ENCODE results near the gene DHRSX. TPM values are rescaled to one million over a fixed set of nuclear protein-coding genes. Genes with fewer than 3 reads are reported as not detected.
"Not testable (repeated sequence)": the region's sequence is repeated elsewhere in the genome, so short reads cannot be mapped to it uniquely, and the experiment has no call there.

DHRSX gene
- total RNA-seq, 1 experiment from 2014 or later, result 23.9 TPM

DNA sequence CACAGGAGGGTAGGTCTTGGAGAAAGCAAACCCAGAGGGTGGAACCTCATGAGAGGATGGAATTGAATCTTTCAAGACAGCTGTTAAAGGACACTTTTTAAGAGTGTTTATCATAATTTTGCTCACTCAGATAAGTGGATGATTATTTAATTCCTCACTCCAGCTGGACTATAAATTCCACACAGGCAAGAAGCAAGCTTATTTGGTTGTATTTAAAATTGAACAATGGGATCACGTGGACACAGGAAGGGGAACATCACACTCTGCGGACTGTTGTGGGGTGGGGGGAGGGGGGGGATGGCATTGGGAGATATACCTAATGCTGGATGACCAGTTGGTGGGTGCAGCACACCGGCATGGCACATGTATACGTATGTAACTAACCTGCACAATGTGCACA, 116.3 kb downstream of the DHRSX start:
- CTCF ChIA-PET, result no interaction called here
- Mint-ChIP-seq H3K27ac (ENCODE audit: low read depth, unreplicated experiment) (no peak overlapping the region), H3K4me1 (ENCODE audit: insufficient read depth, unreplicated experiment) (no peaks in the 10 kb centered on the region), H3K4me3 (ENCODE audit: unreplicated experiment) (no peak overlapping the region), H3K36me3 (ENCODE audit: insufficient read depth, unreplicated experiment) (no peaks in the 10 kb centered on the region), H3K27me3 (ENCODE audit: insufficient read depth, unreplicated experiment) (no peaks in the 10 kb centered on the region), H3K9me3 (ENCODE audit: unreplicated experiment) (no peaks in the 10 kb centered on the region)
- BruUV-seq (replicated peaks), result no TSS peak
- POLR2A ChIA-PET, result no interaction called here
- TF ChIP-seq, protein P1, sequence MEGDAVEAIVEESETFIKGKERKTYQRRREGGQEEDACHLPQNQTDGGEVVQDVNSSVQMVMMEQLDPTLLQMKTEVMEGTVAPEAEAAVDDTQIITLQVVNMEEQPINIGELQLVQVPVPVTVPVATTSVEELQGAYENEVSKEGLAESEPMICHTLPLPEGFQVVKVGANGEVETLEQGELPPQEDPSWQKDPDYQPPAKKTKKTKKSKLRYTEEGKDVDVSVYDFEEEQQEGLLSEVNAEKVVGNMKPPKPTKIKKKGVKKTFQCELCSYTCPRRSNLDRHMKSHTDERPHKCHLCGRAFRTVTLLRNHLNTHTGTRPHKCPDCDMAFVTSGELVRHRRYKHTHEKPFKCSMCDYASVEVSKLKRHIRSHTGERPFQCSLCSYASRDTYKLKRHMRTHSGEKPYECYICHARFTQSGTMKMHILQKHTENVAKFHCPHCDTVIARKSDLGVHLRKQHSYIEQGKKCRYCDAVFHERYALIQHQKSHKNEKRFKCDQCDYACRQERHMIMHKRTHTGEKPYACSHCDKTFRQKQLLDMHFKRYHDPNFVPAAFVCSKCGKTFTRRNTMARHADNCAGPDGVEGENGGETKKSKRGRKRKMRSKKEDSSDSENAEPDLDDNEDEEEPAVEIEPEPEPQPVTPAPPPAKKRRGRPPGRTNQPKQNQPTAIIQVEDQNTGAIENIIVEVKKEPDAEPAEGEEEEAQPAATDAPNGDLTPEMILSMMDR (IDR thresholded peaks at IDR 0.05; ENCODE audit: unreplicated experiment), result no peak
- intact Hi-C loops (cut with micrococcal nuclease), result no loop called here
- DNase-seq (ENCODE audit: unreplicated experiment), result no peak

DNA sequence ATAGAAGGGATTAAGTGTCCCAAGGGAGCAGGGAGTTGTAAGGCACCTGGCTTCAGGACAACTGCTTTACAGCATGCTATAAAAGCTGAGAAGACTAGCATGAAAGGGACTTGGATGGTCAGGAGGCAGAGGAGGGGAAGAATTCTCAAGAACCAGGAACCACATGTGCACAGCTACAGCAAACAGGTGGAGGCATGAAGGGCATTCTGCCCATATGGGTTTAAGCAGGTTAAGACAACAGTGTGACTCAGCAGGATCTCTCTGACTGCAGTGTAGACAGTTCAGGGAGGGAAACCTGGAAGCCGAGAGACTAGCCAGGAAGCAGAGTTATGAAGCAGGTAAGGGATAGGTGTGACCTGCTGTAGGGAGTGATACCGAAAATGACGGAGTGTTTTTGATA, 117.0 kb downstream of the DHRSX start:
- H3K4me1 Mint-ChIP-seq (ENCODE audit: insufficient read depth, unreplicated experiment), result no peaks in the 10 kb centered on the region
- DNase-seq (ENCODE audit: unreplicated experiment), result peak; percentile 28
- H3K36me3 Mint-ChIP-seq (ENCODE audit: insufficient read depth, unreplicated experiment), result no peaks in the 10 kb centered on the region
- ChIA-PET POLR2A (no interaction called here), CTCF (no interaction called here)
- H3K4me3 Mint-ChIP-seq (ENCODE audit: unreplicated experiment), result no peak overlapping the region
- H3K27me3 Mint-ChIP-seq (ENCODE audit: insufficient read depth, unreplicated experiment), result no peaks in the 10 kb centered on the region
- intact Hi-C loops (cut with micrococcal nuclease), result no loop called here
- TF ChIP-seq, protein P1 (IDR thresholded peaks at IDR 0.05; ENCODE audit: unreplicated experiment), result no peak
- H3K27ac Mint-ChIP-seq (ENCODE audit: low read depth, unreplicated experiment), result no peak overlapping the region
- H3K9me3 Mint-ChIP-seq (ENCODE audit: unreplicated experiment), result no peaks in the 10 kb centered on the region
- BruUV-seq (replicated peaks), result no TSS peak

DNA sequence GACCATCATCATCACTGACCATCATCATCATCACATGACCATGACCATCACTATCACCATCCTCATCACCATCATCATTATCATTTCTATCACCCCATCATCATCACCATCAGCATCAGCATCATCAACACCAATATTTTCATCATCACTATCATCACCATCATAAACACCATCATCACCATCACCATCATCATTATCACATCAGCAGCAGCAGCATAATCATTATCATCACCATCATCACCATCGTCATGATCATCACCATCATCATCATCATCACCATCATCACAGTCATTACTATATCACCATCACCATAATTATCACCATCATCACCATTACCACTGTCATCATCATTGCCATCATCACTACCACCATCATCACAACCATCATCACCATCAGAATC, 117.6 kb downstream of the DHRSX start:
- TF ChIP-seq, protein P1 (IDR thresholded peaks at IDR 0.05; ENCODE audit: unreplicated experiment), result no peak
- no peaks in the 10 kb centered on the region for H3K27me3 Mint-ChIP-seq (ENCODE audit: insufficient read depth, unreplicated experiment)
- intact Hi-C loops (cut with micrococcal nuclease), result no loop called here
- H3K36me3 Mint-ChIP-seq (ENCODE audit: insufficient read depth, unreplicated experiment), result no peaks in the 10 kb centered on the region
- CTCF ChIA-PET, result no interaction called here
- BruUV-seq (replicated peaks), result no TSS peak
- H3K27ac Mint-ChIP-seq (ENCODE audit: low read depth, unreplicated experiment), result no peak overlapping the region
- DNase-seq (ENCODE audit: unreplicated experiment), result no peak
- H3K4me1 Mint-ChIP-seq (ENCODE audit: insufficient read depth, unreplicated experiment), result no peaks in the 10 kb centered on the region
- POLR2A ChIA-PET, result no interaction called here
- no peak overlapping the region for H3K4me3 Mint-ChIP-seq (ENCODE audit: unreplicated experiment)
- no peaks in the 10 kb centered on the region for H3K9me3 Mint-ChIP-seq (ENCODE audit: unreplicated experiment)

DNA sequence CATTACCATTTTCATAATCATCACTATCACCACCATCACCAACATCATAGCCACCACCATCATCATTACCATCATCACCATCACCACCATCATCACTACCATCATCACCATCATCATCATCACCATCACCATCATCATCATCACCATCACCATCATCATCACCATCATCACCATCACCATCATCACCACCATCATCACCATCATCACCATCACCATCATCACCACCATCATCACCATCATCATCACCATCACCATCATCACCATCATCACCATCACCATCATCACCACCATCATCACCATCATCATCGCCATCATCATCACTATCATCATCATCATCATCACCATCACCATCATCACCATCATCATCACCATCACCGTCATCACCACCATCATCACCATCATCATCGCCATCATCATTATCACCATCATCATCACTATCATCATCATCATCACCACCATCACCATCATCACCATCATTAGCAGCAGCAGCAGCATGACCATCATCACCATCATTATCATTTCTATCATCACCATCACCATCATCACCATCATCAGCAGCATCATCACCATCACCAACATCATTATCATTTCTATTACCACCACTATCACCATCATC, 118.2 kb downstream of the DHRSX start:
- H3K27me3 Mint-ChIP-seq (ENCODE audit: insufficient read depth, unreplicated experiment); intact Hi-C loops (cut with micrococcal nuclease); H3K4me1 Mint-ChIP-seq (ENCODE audit: insufficient read depth, unreplicated experiment); H3K27ac Mint-ChIP-seq (ENCODE audit: low read depth, unreplicated experiment); CTCF ChIA-PET; POLR2A ChIA-PET; H3K36me3 Mint-ChIP-seq (ENCODE audit: insufficient read depth, unreplicated experiment); DNase-seq (ENCODE audit: unreplicated experiment); H3K9me3 Mint-ChIP-seq (ENCODE audit: unreplicated experiment); BruUV-seq (replicated peaks); H3K4me3 Mint-ChIP-seq (ENCODE audit: unreplicated experiment): not testable (repeated sequence)

DNA sequence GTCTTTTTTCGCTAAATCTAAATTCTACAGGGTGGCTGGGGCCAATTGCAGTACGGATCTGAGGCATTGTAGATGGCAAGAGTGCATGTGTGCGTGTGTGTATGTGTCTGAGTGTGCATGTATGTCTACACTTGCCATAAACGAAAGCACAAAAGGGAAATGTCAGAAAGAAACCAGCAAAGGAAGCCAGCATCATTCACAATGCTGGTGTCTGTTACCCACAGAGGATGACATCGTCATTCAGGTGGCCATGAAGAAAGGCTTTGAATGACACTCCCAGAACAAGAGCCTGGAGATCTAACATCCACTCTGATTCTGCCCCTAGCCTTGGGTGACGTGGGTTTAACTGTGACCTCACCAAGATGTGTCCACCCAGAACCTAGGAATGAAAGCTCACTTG, 124.6 kb downstream of the DHRSX start:
- BruUV-seq (replicated peaks), result no TSS peak
- no peak overlapping the region for H3K27ac Mint-ChIP-seq (ENCODE audit: low read depth, unreplicated experiment)
- no peaks in the 10 kb centered on the region for H3K4me1 Mint-ChIP-seq (ENCODE audit: insufficient read depth, unreplicated experiment)
- TF ChIP-seq, protein P1 (IDR thresholded peaks at IDR 0.05; ENCODE audit: unreplicated experiment), result no peak
- no peak overlapping the region for H3K4me3 Mint-ChIP-seq (ENCODE audit: unreplicated experiment)
- DNase-seq (ENCODE audit: unreplicated experiment), result no peak
- intact Hi-C loops (cut with micrococcal nuclease), result no loop called here
- no peaks in the 10 kb centered on the region for H3K36me3 Mint-ChIP-seq (ENCODE audit: insufficient read depth, unreplicated experiment)
- ChIA-PET POLR2A (no interaction called here), CTCF (no interaction called here)
- no peaks in the 10 kb centered on the region for H3K27me3 Mint-ChIP-seq (ENCODE audit: insufficient read depth, unreplicated experiment)
- H3K9me3 Mint-ChIP-seq (ENCODE audit: unreplicated experiment), result no peaks in the 10 kb centered on the region

Data from MCF 10A (cell line).